Globus pallidus (tissue), 1 donor: ENCODE results near the gene SPAG9.

Source experiments
- DNase-seq: peaks from one replicate; pipeline ENCODE4 v3.0.0-alpha.2; 2015; ENCODE audit warnings: low spot score

Gene SPAG9, protein sequence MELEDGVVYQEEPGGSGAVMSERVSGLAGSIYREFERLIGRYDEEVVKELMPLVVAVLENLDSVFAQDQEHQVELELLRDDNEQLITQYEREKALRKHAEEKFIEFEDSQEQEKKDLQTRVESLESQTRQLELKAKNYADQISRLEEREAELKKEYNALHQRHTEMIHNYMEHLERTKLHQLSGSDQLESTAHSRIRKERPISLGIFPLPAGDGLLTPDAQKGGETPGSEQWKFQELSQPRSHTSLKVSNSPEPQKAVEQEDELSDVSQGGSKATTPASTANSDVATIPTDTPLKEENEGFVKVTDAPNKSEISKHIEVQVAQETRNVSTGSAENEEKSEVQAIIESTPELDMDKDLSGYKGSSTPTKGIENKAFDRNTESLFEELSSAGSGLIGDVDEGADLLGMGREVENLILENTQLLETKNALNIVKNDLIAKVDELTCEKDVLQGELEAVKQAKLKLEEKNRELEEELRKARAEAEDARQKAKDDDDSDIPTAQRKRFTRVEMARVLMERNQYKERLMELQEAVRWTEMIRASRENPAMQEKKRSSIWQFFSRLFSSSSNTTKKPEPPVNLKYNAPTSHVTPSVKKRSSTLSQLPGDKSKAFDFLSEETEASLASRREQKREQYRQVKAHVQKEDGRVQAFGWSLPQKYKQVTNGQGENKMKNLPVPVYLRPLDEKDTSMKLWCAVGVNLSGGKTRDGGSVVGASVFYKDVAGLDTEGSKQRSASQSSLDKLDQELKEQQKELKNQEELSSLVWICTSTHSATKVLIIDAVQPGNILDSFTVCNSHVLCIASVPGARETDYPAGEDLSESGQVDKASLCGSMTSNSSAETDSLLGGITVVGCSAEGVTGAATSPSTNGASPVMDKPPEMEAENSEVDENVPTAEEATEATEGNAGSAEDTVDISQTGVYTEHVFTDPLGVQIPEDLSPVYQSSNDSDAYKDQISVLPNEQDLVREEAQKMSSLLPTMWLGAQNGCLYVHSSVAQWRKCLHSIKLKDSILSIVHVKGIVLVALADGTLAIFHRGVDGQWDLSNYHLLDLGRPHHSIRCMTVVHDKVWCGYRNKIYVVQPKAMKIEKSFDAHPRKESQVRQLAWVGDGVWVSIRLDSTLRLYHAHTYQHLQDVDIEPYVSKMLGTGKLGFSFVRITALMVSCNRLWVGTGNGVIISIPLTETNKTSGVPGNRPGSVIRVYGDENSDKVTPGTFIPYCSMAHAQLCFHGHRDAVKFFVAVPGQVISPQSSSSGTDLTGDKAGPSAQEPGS (N-terminal part only)

DNA sequence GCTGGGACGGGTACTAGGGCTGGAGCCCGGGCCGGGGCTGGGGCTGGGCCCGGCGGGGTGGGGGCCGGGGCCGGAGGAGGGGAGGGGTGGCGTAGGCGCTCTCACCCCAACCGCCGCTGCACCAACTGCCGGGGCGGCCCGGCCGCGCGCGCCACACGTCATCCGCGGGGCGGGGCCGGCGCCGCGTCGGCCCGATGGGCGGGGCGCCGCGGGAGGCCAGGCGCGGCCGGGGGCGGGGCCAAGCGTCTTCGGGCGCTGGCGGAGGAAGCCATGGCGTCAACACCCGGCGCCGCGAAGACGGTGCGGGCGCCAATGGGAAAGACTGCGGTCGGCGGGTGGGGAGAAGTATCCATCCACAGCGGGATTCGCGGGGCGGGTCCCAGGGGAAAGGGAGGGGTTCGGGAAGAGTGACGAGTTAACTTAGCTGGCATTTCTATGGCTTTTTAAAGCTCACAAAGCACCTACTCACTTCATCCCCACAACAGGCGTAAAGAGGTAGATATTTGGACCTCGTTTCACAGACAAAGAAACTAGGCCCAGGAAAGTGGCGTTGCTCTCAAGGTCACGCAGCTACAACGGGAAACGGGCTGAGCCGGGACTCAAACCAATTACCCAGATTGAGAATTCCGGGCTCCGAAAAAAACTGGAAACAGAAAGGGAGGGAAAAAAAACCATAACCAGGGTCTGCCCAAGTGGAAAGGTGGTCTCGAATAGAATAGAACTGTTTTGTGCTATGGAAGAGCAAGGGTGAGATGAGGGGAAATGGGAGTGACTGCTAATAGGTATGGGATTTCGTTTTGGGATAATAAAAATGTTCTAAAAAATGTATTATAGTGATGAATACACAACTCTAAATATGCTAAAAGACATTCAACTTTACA lies at the start of gene SPAG9:
Gene SPAG9, minus strand, starts transcription at position 130 of the 881 bp plus-strand sequence. CDS start 212 bp downstream, outside the sequence.
- DNase-seq, result peak; percentile 92

DNA sequence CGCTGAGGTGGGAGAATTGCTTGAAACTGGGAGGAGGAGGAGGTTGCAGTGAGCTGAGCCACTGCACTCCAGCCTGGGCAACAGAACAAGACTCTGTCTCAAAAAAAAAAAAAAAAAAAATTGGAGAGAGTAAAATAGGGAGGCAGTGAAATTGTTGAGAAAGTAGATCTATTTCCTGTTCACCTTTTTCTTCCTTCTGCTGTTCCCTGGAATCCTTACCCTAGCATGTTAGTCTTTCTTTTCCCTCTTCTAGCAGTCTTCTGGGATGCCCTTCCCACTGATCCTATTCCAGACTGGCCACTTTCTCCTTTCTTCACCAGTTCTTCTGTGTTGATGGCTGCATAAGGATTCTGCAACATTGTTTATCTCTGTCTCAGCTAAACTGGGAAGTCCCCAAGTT lies 48.7 kb upstream of the SPAG9 start:
- DNase-seq, result no peak

DNA sequence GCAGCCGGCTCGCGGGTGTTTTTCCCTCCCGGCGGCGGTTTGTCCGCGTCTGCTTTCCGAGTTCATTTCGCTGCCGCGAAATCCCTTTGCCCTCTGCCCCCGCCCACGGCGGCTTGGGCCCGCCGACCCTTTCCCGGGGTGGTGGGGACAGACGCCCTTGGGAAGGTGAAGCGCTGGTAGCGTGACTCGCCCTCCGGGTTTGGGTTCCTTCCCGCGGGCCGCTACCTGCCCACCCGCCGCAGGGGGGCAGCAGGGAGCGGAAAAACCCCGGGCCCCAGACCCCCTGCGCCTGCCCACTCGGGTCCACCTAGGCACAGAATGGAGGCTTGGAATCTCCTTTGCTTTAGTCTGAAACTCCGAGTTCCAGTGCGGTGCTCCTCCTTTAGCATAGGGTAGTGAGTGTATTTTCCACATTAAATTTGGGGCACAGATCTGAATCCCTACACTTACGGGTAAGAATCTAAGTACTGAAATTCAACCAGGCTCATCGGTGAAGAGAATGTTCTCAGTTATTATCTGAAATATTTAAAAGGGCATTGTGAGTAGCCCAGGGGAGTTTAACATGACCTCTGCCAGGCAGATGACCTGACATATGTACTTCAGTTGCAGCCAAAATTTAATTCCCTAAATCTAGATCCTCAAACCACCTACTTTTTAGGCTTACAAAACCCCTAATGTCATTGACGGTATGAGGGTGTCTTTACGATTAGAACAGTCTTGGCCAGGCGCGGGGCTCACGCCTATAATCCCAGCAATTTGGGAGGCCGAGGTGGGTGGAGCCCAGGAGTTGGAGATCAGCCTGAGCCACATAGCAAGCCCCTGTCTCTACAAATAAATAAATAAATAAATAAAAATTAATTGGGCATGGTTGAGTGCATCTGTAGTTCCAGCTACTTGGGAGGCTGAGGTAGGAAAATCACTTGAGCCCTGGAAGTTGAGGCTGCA lies 46.6 kb upstream of the SPAG9 start:
- peak; percentile 25 for DNase-seq

DNA sequence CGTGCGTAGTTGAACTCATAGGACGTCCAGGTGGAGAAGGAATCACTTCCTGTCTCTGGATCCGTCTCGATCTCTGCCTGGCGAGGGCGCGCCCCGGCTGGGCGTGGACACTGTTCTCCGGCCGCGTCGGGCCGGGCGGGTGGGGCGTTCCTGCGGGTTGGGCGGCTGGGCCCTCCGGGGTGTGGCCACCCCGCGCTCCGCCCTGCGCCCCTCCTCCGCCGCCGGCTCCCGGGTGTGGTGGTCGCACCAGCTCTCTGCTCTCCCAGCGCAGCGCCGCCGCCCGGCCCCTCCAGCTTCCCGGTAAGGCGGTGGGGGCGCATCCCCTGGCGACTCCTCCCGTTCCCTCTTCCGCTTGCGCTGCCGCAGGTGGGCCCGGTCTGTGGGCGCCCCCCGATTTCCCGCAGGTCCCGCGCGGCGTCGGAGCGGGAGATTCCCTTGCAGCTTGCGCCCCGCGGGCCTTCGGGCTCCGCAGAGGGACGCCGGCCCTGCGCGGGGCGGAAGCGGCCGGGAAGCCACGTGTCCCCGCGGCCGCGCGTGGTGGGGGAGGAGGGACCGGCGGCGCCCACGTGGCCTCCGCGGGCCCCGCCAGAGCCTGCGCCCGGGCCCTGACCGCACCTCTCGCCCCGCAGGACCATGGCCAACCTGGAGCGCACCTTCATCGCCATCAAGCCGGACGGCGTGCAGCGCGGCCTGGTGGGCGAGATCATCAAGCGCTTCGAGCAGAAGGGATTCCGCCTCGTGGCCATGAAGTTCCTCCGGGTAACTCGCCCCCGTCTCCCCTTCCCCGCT lies 45.7 kb upstream of the SPAG9 start, which contains the start of gene NME2:
Gene NME2, plus strand, starts transcription at position 214 of the 789 bp plus-strand sequence. Its CDS starts 420 bp downstream, at position 634.
- peak; percentile 70 for DNase-seq

DNA sequence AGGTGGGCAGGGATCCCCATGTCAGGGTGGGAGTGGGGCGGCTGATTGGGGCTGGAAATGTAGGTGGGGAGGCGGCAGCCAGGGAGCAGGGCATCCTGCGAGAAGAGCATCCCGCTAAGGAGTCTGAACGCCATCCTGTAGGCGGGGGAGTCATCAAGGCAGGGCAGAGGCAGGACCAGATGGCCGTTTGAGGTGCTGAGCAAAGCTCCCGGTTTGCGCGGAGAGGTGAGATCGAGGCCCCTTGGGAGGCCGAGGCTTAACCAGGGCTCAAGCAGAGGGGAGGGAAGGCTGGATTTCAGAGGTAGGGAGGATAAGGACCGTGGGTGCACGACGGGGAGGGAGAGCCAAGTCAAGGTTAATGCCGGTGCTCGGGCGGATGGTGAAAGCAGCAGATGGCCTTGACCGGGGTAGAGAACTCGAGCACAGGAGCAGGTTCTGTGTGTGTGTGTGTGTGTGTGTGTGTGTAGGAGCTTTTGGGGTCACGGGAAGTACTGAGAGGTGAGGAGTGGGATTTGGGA lies 45.1 kb upstream of the SPAG9 start:
- DNase-seq, result no peak

DNA sequence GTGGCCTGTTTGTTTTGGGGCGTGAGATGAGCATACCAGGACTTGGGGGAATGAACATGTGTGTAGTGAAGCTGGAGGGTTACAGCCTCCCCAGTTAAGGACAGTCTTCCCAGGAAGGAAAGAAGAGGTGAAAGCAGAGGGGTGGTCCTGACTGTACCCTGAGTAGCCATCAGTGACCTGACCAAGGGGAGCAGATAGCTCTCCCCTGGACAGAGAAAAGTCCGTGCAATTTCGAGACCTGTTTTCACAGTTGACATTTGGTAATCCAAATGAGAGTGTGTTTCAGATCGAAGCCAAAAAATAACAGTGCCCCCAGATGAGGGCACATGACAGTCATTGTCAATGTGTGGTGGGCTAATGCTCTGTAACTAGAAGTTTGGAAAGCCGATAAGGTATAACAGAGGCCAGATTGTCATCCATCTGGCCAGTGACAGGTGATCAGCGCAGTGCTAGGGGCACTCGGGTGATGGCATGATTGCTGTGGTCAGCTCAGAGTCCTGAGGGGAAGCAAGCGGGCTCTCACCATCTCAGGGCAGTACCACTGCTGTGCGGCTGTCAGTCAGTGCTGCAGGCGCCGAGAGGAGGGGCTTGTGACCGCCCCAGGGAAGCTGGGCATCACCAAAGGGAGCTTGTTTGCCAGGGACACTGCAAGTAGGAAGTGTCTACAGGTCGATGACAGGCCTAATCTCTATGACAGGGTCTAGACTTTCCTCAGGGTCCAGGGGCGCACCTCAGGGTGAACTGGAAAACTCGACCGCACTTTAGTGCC lies 44.4 kb upstream of the SPAG9 start:
- DNase-seq, result no peak

DNA sequence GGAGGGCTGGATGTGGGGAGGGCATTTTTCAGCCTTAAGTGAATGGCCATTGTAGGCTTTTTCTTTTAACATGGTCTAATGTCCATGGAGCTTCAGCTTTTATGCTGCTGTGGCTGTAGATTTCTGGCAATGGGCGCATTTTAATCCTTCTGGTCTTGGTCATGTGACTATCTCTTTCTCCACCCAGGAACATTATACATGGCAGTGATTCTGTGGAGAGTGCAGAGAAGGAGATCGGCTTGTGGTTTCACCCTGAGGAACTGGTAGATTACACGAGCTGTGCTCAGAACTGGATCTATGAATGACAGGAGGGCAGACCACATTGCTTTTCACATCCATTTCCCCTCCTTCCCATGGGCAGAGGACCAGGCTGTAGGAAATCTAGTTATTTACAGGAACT lies 40.9 kb upstream of the SPAG9 start:
- no peak for DNase-seq

DNA sequence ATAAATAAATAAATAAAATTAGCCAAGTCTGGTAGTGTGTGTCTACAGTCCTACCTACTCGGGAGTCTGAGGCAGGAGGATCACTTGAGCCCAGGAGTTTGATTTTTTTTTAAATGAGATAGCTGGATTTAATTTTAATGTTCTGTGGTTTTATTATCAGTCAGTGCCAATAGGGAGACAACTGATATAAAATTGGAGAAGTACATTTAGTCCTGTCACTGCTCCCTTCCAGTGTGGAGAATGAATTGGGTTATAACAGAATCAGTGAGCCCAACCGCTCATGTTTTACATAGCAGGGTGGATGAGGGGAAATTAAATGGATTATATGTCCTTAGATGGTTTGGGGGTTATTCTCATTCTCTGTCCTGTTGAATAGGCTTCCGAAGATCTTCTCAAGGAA lies 38.9 kb upstream of the SPAG9 start:
- DNase-seq, result no peak

DNA sequence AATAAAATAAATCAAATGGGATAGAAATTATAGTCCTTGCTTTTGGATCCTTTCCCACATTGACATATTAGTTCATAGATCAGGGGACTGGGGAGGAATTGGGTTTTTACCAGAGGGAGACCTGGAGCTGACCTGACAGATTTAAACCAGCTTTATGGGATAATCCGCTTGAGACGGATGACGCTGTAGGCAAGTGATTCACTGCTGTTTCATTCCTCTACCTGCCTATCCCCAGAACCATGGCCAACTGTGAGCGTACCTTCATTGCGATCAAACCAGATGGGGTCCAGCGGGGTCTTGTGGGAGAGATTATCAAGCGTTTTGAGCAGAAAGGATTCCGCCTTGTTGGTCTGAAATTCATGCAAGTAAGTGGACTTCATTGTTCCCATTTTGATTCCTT lies 34.7 kb upstream of the SPAG9 start:
- no peak for DNase-seq

DNA sequence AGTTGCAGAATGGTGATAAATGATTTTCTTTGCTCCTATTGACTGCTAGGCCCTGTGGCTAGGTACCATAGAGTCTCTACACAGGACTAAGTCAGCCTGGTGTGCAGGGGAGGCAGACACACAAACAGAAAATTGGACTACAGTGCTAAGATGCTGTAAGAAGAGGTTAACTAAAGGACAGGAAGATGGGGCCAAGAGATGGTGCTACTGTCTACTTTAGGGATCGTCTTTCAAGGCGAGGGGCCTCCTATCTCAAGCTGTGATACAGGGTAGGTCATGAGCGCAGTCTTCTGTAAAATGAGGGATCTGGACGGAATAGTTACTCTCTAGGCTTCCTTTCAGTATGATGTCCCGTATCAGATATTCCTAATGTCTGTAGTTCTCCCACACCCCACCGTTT lies 33.5 kb upstream of the SPAG9 start:
- no peak for DNase-seq

DNA sequence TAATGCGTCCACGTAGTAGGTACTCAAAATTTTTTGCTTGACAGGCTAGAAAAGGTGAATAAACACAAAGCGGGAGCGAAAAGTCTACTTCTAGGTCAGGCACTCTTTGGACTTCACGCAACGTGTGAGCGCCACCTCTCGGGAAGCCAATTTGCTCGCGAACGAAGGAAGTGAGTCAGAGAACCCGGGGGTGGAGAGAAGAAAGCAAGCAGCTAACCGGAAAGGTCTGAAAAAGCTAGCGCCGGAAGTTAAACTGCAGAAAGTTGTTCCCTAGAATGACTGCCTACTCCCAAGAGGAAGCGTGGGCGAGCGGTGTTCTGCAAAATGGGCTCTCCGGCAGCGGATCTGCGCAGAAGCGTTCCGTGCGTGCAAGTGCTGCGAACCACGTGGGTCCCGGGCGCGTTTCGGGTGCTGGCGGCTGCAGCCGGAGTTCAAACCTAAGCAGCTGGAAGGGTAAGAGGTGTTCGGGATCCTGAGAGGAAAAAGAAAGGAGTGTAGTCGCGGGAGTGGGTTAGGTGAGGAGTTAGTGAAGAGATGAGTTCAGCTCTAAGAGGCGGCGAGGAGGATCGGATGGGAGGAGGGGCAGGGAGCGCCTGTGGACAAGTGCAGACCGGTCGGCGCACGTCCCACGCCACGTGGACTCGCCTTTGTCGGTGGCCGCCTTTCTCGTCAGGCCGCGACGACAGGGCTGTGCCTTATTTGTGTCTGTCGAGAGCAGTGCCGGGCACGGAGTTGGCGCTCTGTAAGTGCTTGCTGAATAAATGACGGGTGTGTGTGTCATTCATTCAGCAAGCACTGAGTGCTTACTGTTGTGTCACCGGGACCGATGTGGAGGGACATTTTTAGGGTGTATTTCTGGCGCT lies 32.8 kb upstream of the SPAG9 start, which contains the start of gene NME1:
Gene NME1, plus strand, starts transcription at position 350 of the 863 bp plus-strand sequence. CDS start 2,096 bp downstream, outside the sequence.
- peak; percentile 100 for DNase-seq

DNA sequence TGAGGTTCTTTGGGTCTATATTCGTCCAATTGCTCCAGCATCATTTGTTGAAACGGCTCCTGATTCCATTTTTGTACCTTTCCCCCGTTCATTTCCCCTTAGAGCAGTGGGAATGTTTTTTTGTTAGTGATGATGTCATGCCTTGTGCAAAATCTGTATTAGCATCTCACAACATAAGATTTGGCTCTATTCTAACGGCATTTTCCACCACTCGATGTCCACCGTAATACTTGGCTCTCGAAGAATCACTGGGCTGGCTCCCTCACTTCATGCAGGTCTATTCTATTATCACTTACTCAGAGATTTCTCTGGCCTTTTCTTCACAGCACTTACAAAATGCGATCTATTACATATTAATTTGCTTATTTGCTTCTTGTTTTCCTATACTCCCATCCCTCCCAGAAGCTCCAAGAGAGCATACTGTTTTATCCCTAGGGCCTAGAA lies 32.1 kb upstream of the SPAG9 start:
- no peak for DNase-seq

DNA sequence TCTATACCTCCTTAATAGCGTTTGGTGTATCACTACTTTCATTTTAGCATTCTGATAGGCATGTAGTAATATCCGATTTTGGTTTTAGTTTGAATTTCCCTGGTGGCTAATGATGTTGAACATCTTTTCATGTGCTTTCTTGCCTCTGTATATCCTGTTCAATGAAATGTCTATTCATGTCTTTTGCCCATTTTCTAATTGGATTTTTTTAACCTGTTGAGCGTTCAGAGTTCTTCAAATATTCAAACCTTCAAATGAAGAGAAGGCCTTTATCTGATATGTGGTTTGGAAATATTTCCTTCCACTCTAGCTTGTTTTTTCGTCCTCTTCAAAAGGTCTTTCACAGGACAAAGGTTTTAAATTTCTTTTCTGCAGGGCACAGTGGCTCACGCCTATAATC lies 30.3 kb upstream of the SPAG9 start:
- DNase-seq, result no peak

DNA sequence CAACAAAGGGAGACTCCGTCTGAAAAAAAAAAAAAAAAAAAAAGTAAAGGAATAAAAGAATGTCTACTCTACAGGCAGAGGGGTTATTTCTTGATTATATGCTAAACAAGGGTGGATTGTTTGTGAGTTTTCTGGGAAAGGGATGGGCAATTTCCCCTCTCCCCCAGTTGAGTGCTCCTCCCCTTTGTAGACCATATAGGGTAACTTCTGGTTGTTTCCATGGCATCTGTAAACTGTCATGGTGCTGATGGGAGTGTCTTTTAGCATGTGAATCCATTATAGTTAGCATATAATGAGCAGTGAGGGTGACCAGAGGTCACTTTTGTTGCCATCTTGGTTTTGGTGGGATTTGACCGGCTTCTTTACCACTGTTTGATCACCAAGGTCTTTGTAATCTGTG lies 28.5 kb upstream of the SPAG9 start:
- no peak for DNase-seq

DNA sequence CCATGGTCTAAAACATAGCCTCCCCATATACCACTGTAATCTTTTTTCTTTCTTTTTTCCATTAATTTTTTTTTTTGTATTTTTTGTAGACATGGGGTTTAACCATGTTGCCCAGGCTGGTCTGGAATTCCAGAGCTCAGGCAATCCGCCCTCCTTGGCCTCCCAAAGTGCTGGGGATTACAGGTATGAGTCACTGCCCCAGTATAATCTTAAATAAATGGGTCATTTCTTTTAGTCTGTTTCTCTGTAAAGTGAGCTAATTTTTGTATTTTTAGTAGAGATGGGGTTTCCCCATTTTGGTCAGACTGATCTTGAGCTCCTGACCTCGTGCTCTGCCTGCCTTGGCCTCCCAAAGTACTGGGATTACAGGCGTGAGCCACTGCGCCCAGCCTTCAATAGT lies 27.0 kb upstream of the SPAG9 start:
- DNase-seq, result no peak

DNA sequence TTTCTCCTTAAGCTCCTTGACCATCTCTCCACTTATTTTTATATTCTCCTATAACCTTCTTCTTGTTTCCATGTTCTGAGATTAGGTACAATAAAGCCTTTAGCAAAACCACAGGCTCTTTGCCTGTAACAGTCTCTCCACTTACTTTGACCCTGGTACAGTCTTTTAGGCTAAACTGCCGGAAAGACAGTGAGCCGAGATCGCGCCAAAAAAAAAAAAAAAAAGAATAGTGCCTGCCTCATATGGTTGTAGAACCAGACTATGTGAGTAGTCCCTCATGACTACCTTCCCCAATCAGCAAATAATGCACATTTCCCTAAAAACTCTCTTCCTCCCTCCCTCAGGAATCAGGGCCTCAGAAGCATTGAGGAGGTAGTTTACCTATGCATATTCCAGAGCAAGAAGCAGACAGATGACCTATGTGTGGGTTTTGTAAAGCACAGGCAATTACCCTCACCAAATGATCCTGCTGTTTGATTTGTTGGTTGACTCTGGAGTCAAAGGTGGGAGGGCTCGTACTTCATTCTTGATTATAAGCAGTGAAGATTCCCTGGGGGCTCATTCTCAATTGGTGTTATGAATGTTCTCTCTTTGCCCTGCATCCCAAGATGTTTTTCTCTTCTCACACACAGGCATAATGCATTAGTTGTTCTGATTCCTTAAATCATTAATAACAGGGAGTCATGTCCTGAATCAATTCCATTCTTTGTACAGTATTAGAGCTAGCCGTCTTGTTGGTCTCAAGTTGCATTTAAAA lies 23.8 kb upstream of the SPAG9 start:
- no peak for DNase-seq
